Kidney epithelial cell (primary cell): ENCODE data around the gene ANKRD49. TPM values are rescaled to one million over a fixed set of nuclear protein-coding genes. Genes with fewer than 3 reads are reported as not detected.

Source experiments
- DNase-seq: peaks from one replicate; pipeline ENCODE4 v3.0.0-alpha.2; 2010; ENCODE audit warnings: low read depth
- H3K27me3 ChIP-seq: 2 replicates; pipeline ENCODE4 v1.6.0; 2011; ENCODE audit warnings: low read length; ENCODE audit not compliant: control insufficient read depth, insufficient read depth
- H3K36me3 ChIP-seq: 2 replicates; pipeline ENCODE4 v1.5.1; 2011; ENCODE audit warnings: low read length; ENCODE audit not compliant: control insufficient read depth, insufficient read depth
- H3K4me3 ChIP-seq: 2 replicates; pipeline ENCODE4 v1.5.1; 2011; ENCODE audit warnings: low read depth, mild to moderate bottlenecking, control low read depth, low read length
- total RNA-seq: library from RNA; depleted of rRNA; stranded (reverse); fragments of >200 nt; gene quantifications from 2 replicates; pipeline ENCODE4 v1.2.3, GENCODE V29; 2015
- TF ChIP-seq, protein P1 (sequence below): IDR thresholded peaks from 2 replicates; pipeline ENCODE4 v1.5.1; 2011; ENCODE audit warnings: mild to moderate bottlenecking, moderate library complexity, low read length, control low read depth, inconsistent platforms; ENCODE audit not compliant: insufficient read depth, poor library complexity, severe bottlenecking

The ANKRD49 gene, protein sequence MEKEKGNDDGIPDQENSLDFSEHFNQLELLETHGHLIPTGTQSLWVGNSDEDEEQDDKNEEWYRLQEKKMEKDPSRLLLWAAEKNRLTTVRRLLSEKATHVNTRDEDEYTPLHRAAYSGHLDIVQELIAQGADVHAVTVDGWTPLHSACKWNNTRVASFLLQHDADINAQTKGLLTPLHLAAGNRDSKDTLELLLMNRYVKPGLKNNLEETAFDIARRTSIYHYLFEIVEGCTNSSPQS
- 7.5 and 16.7 TPM in 2 replicates for total RNA-seq

DNA sequence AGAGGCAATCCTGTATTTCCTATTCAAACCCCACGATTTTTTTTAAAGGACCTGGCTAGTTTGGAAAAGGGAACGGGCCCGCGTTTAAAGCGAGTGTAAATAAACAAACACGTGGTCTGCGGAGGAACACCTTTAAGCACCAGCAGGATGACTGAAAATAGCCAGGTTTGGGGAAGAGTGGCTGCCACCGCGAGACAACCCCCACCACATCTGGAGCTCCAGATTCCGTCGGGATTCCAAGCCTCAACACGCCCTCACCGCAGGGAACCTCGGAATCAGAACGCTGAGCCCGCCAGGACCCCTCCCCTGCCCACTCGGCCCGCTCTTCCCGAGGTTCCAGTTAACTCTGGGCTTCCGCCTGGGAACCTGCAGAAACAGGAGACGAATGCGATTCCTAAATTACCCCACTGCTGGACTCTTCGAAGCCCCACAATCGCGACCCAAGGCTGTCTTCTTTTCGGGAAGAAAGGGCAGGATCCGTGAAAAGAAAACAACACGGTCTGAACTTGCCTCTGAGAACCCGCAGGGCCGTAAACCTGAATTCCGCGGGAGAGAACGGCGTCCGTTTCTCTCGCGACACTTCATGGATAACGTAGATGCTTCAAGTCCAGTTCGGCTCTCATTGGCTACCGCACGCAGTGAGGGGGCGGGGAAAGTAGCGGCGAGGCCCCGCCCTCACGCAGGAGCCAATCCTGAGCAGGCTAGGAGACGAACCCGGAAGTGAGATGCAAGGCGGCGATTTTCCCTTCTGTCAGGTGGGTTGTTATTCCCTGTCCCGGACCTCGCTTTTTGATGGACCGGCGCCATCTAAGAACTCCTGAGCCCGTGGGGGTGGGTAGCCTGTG lies at the start of gene ANKRD49, which contains the start of gene MRE11:
Gene ANKRD49 (plus strand): TSS at position 704 of the 845 bp plus-strand sequence. CDS start 2,710 bp downstream, outside the sequence.
Gene MRE11 (minus strand): TSS at position 564 of the 845 bp plus-strand sequence. CDS start 1,043 bp downstream, outside the sequence.
- H3K4me3 ChIP-seq: peak within 1 kb of the TSS; percentile 73
- DNase-seq: peak; percentile 96
- no peaks in the 10 kb centered on the region for H3K36me3 ChIP-seq
- TF ChIP-seq, protein P1, sequence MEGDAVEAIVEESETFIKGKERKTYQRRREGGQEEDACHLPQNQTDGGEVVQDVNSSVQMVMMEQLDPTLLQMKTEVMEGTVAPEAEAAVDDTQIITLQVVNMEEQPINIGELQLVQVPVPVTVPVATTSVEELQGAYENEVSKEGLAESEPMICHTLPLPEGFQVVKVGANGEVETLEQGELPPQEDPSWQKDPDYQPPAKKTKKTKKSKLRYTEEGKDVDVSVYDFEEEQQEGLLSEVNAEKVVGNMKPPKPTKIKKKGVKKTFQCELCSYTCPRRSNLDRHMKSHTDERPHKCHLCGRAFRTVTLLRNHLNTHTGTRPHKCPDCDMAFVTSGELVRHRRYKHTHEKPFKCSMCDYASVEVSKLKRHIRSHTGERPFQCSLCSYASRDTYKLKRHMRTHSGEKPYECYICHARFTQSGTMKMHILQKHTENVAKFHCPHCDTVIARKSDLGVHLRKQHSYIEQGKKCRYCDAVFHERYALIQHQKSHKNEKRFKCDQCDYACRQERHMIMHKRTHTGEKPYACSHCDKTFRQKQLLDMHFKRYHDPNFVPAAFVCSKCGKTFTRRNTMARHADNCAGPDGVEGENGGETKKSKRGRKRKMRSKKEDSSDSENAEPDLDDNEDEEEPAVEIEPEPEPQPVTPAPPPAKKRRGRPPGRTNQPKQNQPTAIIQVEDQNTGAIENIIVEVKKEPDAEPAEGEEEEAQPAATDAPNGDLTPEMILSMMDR: no peak
- H3K27me3 ChIP-seq: no peaks in the 10 kb centered on the region

DNA sequence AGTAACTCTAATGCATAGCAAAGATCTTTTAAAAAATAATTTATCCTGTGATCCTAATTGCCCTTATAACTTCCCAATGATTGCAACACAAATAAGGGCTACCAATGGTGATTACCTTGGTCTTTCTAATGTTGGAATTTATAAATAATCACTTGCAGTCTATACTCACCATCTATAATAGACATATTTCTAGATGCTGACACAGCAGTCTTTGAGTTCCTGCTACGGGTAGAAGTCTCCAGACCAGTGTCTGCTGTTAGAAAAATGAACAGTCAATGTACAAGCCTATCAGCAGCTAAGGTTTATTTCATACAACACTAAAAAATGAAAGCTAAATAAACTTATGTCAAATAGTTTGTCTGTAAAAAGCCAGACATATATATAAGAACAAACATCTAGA lies 48.1 kb upstream of the ANKRD49 start:
- TF ChIP-seq, protein P1: no peak
- H3K4me3 ChIP-seq: no peak overlapping the region
- no peaks in the 10 kb centered on the region for H3K36me3 ChIP-seq
- no peak for DNase-seq
- H3K27me3 ChIP-seq: no peaks in the 10 kb centered on the region

DNA sequence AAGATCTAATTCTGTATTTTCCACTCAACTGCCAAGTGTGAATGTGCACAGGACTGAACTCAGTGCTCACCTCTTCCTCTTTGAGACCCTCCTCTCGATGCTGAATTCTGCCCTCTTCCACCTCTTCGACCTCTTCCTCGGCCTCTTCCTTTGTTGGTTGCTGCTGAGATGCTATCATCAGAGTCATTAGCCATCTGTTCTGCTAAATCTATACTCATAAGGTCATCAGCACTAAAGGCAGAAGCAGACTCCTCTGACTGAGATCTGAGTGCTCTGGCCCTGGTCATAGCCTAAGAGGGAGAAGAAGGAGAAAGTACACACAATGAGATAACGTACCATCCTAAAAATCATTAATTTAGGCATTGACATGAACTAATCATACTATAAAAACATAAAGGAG lies 46.6 kb upstream of the ANKRD49 start:
- no peaks in the 10 kb centered on the region for H3K36me3 ChIP-seq
- no peaks in the 10 kb centered on the region for H3K27me3 ChIP-seq
- DNase-seq: no peak
- no peak overlapping the region for H3K4me3 ChIP-seq
- TF ChIP-seq, protein P1: no peak

DNA sequence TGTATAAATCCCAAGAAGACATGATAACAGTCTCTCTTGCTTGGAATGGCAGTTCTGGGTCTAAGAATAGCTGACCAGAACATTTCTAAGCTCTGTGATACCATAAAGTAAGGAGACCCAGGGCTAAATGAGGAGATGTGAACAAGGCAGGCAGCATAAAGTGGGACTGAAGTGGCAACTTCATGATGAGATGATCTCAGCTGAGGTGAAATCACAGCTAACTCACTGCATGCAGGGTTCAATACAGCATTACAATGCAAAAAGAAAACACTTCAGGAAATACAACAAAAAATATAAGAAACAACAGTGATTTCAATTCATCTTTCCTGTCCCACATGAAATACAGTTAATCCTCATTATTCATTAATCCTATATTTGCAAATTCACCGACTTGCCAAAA lies 44.8 kb upstream of the ANKRD49 start:
- Histone ChIP-seq H3K36me3 (no peaks in the 10 kb centered on the region), H3K27me3 (no peaks in the 10 kb centered on the region), H3K4me3 (no peak overlapping the region)
- TF ChIP-seq, protein P1: no peak
- no peak for DNase-seq

DNA sequence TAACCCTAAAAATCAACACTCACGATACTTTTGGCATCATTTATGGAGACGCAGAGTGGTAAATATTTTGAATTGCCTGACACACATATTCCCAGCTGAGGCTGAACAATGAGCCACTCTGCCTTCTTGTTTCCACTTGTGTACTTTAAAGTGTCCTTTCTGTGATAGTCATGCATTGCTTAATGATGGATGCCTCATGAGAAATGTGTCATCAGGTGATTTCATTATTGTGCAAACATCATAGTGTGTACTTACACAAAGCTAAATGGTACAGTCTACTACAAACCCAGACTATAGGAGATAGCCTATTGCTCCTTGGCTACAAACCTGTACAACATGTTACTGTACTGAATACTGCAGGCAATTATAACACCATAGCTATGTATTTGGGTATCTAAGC lies 44.3 kb upstream of the ANKRD49 start:
- DNase-seq: peak; percentile 51
- TF ChIP-seq, protein P1: no peak
- Histone ChIP-seq H3K27me3 (no peaks in the 10 kb centered on the region), H3K36me3 (no peaks in the 10 kb centered on the region), H3K4me3 (no peak overlapping the region)
